Measurements from ENCODE around the gene AUTS2.

DNA sequence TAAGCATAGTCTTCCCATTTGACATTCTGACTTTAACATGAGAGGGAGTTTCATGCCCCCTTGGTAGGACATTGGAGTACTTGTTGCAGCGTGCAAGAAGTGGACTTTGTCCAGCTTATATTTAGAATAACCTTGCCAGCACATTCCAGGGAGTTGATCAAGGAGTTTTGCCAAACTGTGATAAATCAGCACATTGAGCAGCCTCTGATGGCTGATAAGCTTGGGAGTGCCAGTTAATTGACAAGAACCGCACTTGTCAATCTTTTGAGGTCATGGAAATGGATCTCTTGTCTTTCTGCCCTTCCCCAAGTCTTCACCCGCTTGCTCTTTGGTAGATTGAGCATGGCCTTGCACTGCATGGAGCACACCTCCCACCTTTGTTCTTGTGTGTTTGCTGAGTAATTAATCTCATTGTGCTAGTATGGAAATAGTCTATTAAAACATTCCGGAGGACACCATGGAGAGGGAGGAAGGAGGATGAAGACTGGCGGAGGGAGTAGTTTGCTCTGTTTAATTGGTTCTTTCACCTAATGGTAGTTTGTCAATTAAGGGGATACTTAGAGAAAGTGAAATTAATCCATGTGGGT, 865.2 kb downstream of the AUTS2 start:
- TF ChIP-seq, protein P1, sequence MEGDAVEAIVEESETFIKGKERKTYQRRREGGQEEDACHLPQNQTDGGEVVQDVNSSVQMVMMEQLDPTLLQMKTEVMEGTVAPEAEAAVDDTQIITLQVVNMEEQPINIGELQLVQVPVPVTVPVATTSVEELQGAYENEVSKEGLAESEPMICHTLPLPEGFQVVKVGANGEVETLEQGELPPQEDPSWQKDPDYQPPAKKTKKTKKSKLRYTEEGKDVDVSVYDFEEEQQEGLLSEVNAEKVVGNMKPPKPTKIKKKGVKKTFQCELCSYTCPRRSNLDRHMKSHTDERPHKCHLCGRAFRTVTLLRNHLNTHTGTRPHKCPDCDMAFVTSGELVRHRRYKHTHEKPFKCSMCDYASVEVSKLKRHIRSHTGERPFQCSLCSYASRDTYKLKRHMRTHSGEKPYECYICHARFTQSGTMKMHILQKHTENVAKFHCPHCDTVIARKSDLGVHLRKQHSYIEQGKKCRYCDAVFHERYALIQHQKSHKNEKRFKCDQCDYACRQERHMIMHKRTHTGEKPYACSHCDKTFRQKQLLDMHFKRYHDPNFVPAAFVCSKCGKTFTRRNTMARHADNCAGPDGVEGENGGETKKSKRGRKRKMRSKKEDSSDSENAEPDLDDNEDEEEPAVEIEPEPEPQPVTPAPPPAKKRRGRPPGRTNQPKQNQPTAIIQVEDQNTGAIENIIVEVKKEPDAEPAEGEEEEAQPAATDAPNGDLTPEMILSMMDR (tag by site-specific recombination; IDR thresholded peaks at IDR 0.05): no peak
- TF ChIP-seq, protein P2, sequence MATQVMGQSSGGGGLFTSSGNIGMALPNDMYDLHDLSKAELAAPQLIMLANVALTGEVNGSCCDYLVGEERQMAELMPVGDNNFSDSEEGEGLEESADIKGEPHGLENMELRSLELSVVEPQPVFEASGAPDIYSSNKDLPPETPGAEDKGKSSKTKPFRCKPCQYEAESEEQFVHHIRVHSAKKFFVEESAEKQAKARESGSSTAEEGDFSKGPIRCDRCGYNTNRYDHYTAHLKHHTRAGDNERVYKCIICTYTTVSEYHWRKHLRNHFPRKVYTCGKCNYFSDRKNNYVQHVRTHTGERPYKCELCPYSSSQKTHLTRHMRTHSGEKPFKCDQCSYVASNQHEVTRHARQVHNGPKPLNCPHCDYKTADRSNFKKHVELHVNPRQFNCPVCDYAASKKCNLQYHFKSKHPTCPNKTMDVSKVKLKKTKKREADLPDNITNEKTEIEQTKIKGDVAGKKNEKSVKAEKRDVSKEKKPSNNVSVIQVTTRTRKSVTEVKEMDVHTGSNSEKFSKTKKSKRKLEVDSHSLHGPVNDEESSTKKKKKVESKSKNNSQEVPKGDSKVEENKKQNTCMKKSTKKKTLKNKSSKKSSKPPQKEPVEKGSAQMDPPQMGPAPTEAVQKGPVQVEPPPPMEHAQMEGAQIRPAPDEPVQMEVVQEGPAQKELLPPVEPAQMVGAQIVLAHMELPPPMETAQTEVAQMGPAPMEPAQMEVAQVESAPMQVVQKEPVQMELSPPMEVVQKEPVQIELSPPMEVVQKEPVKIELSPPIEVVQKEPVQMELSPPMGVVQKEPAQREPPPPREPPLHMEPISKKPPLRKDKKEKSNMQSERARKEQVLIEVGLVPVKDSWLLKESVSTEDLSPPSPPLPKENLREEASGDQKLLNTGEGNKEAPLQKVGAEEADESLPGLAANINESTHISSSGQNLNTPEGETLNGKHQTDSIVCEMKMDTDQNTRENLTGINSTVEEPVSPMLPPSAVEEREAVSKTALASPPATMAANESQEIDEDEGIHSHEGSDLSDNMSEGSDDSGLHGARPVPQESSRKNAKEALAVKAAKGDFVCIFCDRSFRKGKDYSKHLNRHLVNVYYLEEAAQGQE (tag by site-specific recombination; IDR thresholded peaks at IDR 0.05): no peak
- no peak for TF ChIP-seq ZNF366 (tag by site-specific recombination; conservative IDR thresholded peaks at IDR 0.05)
